ENCODE measurements around the gene RNF11. TPM values are rescaled to one million over a fixed set of nuclear protein-coding genes. Genes with fewer than 3 reads are reported as not detected.

Gene RNF11
- polyA plus RNA-seq, 6 donors from 2014 or later = 5.4 to 14.3 (median 8.3) TPM

DNA sequence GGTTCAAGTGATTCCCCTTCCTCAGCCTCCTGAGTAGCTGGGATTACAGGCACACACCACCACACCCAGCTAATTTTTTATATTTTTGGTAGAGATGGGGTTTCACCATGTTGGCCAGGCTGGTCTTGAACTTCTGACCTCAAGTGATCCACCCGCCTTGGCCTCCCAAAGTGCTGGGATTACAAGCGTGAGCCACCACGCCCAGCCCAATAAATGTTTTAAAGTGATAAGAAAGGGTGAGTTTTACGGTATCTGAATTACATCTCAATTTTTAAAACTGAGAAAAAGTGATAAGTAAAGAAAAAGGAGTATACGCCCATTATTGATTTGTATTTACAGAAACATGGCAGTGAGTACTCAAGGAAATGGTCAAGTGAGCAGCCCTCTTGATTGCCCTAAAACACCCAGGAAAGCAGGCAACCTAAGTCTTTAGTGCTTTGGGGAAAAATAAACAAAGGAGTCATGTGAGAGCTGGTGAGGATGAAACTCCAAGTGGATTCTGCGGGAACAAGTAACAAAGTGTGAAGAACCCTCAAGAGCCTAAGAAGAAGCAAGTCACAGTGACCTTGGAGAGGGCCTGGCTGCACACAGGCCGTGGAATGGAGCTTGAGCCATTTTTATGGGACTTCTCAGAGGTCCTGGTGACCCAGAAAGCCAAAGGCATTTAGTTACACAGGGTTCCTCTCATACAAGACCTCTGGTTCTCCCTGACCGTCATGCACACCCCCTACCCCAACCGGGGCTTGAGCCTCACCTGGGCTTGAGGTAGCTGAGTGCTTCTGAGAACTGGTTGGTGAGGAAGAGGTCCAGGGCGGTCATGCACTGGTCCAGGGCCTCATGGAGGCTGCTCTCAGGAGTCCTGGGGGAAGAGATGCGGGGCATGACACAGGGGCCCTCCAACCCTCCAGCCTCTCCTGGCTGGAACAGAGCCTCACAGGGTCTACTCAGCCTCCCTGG is 85.2 kb downstream of the RNF11 start:
- ATAC-seq (ENCODE audit: low read depth in 2 of 2) = no peak
- H3K9me3 Mint-ChIP-seq = no peaks in the 10 kb centered on the region
- H3K27ac Mint-ChIP-seq = no peak overlapping the region
- peaks cover 5 to 6% (median 5%) of the 10 kb centered on the region in 3 donors for H3K27me3 Mint-ChIP-seq
- H3K4me1 Mint-ChIP-seq = no peaks in the 10 kb centered on the region
- H3K36me3 Mint-ChIP-seq = no peaks in the 10 kb centered on the region
- H3K4me3 Mint-ChIP-seq = no peak overlapping the region
- no peak for DNase-seq

GRCh38 chr1:51321924-51322280 is 85.8 kb downstream of the RNF11 start:
- H3K9me3 Mint-ChIP-seq = no peaks in the 10 kb centered on the region
- peaks cover 5 to 10% (median 5%) of the 10 kb centered on the region in 3 donors for H3K27me3 Mint-ChIP-seq
- DNase-seq (no peak), ATAC-seq (ENCODE audit: low read depth in 2 of 2) (no peak)
- no peaks in the 10 kb centered on the region for H3K36me3 Mint-ChIP-seq
- no peaks in the 10 kb centered on the region for H3K4me1 Mint-ChIP-seq
- H3K27ac Mint-ChIP-seq = no peak overlapping the region
- H3K4me3 Mint-ChIP-seq = no peak overlapping the region

GRCh38 chr1:51322417-51323101 is 86.5 kb downstream of the RNF11 start:
- H3K27ac Mint-ChIP-seq = no peak overlapping the region
- H3K4me1 Mint-ChIP-seq = no peaks in the 10 kb centered on the region
- H3K36me3 Mint-ChIP-seq = no peaks in the 10 kb centered on the region
- ATAC-seq (ENCODE audit: low read depth in 2 of 2) (no peak), DNase-seq (no peak)
- H3K9me3 Mint-ChIP-seq = no peaks in the 10 kb centered on the region
- peaks cover 5 to 10% (median 5%) of the 10 kb centered on the region in 3 donors for H3K27me3 Mint-ChIP-seq
- no peak overlapping the region for H3K4me3 Mint-ChIP-seq

Other genes starting within 250 kb of the RNF11 start
- not detected for gene C1orf185, start 134.0 kb upstream of the RNF11 start, polyA plus RNA-seq (ENCODE audit: low read depth in 6 of 6)
- gene TTC39A, start 94.3 kb downstream of the RNF11 start, polyA plus RNA-seq (ENCODE audit: low read depth in 6 of 6) = not detected

All from naive B cell (primary cell).